Fibroblast of lung (primary cell): Measurements from ENCODE around the gene MUTYH. TPM values are rescaled to one million over a fixed set of nuclear protein-coding genes. Genes with fewer than 3 reads are reported as not detected.
A peak's percentile ranks its signal among the peaks of the same experiment; 100 is the strongest.
"Not testable (repeated sequence)": the region's sequence is repeated elsewhere in the genome, so short reads cannot be mapped to it uniquely, and the experiment has no call there.

Experiments
- DNase-seq, 2 donors: peaks; one replicate each; pipeline versions ENCODE4 v3.0.0 to v3.0.0-alpha.2; 2010; ENCODE audit warnings: low read depth in 2 of 2
- H2AFZ ChIP-seq: 2 replicates; pipeline ENCODE4 v1.5.1; 2012; ENCODE audit warnings: low read length, control low read depth, inconsistent platforms
- H3K27ac ChIP-seq: 2 replicates; pipeline ENCODE4 v1.5.1; 2011; ENCODE audit warnings: low read length, control low read depth; ENCODE audit not compliant: insufficient read depth
- H3K27me3 ChIP-seq: 2 replicates; pipeline ENCODE4 v1.5.1; 2011; ENCODE audit warnings: mild to moderate bottlenecking, low read length; ENCODE audit not compliant: control insufficient read depth, insufficient read depth
- H3K36me3 ChIP-seq: 2 replicates; pipeline ENCODE4 v1.5.1; 2011; ENCODE audit warnings: low read length; ENCODE audit not compliant: control insufficient read depth, insufficient read depth
- H3K4me1 ChIP-seq: 2 replicates; pipeline ENCODE4 v1.5.1; 2011; ENCODE audit warnings: low read length; ENCODE audit not compliant: control insufficient read depth, insufficient read depth; ENCODE audit errors: extremely low read depth
- H3K4me2 ChIP-seq: 2 replicates; pipeline ENCODE4 v1.5.1; 2011; ENCODE audit warnings: low read length, control low read depth; ENCODE audit not compliant: insufficient read depth; ENCODE audit errors: extremely low read depth
- H3K4me3 ChIP-seq, 4 experiments: fragments of 200-600 bp in 1 of 4; sonication (generic) in 1 of 4; replicated peaks in 1 of 4; 2 replicates each; pipeline ENCODE4 v1.5.1; 2011 to 2016; ENCODE audit warnings: low read length in 4 of 4, low read depth in 3 of 4, mild to moderate bottlenecking in 3 of 4, control low read depth in 2 of 4, inconsistent platforms in 1 of 4, mixed read lengths in 1 of 4; ENCODE audit not compliant: insufficient read depth in 1 of 4; ENCODE audit errors: control extremely low read depth in 1 of 4
- H3K79me2 ChIP-seq: 2 replicates; pipeline ENCODE4 v1.5.1; 2012; ENCODE audit warnings: mild to moderate bottlenecking, low read length, inconsistent platforms; ENCODE audit not compliant: control insufficient read depth, insufficient read depth
- H3K9ac ChIP-seq: 2 replicates; pipeline ENCODE4 v1.5.1; 2011; ENCODE audit warnings: mild to moderate bottlenecking, low read length, control low read depth; ENCODE audit not compliant: insufficient read depth
- H3K9me3 ChIP-seq: 2 replicates; pipeline ENCODE4 v1.5.1; 2012; ENCODE audit warnings: low read depth, low read length; ENCODE audit not compliant: control insufficient read depth, insufficient read depth
- H4K20me1 ChIP-seq: 2 replicates; pipeline ENCODE4 v1.5.1; 2011; ENCODE audit warnings: low read length; ENCODE audit not compliant: control insufficient read depth, insufficient read depth; ENCODE audit errors: extremely low read depth
- CTCF ChIP-seq, 2 donors: IDR thresholded peaks in 1 of 2; conservative IDR thresholded peaks in 1 of 2; 1 replicate in 1 of 2; 2 replicates in 1 of 2; pipeline ENCODE4 v1.5.1; 2011 to 2012; ENCODE audit warnings: low read length in 2 of 2, control low read depth in 1 of 2, inconsistent platforms in 1 of 2, low read depth in 1 of 2, mild to moderate bottlenecking in 1 of 2
- EZH2 ChIP-seq: IDR thresholded peaks from 2 replicates; pipeline ENCODE4 v1.5.1; 2012; ENCODE audit warnings: low read length, control low read depth, mild to moderate bottlenecking; ENCODE audit errors: missing control alignments
- polyA plus RNA-seq, 2 donors: library from polyadenylated mRNA; depleted of rRNA in 1 of 2; stranded (reverse) in 1 of 2; unstranded in 1 of 2; fragments of >200 nt; gene quantifications; 2 replicates each; pipeline ENCODE4 v1.2.1, GENCODE V29; 2011 to 2012; ENCODE audit warnings: missing spikeins in 1 of 2
- total RNA-seq: library from RNA; depleted of rRNA; stranded (reverse); fragments of >200 nt; gene quantifications from 2 replicates; pipeline ENCODE4 v1.2.1, GENCODE V29; 2014

Gene MUTYH
- total and polyA plus RNA-seq, 2 donors (not counting 1 experiment from before 2014, with no cell fraction given): 3.8 to 15.7 TPM

DNA sequence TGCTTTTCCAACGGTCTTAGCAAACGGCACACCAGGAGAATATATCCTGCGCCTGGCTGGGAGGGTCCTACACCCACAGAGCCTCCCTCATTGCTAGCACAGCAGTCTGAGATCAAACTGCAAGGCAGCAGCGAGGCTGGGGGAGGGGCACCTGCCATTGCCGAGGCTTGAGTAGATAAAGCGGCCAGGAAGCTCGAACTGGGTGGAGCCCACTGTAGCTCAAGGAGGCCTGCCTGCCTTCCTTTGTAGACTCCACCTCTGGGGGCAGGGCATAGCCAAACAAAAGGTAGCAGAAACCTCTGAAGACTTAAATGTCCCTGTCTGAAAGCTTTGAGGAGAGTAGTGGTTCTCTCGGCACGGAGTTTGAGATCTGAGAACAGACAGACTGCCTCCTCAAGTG is 55.4 kb downstream of the MUTYH start:
- H3K9ac ChIP-seq, H3K27ac ChIP-seq, H3K36me3 ChIP-seq, H3K4me3 ChIP-seq, H3K4me1 ChIP-seq, H3K27me3 ChIP-seq, H3K9me3 ChIP-seq, DNase-seq, H4K20me1 ChIP-seq, H3K4me2 ChIP-seq, H2AFZ ChIP-seq, H3K79me2 ChIP-seq: not testable (repeated sequence)

DNA sequence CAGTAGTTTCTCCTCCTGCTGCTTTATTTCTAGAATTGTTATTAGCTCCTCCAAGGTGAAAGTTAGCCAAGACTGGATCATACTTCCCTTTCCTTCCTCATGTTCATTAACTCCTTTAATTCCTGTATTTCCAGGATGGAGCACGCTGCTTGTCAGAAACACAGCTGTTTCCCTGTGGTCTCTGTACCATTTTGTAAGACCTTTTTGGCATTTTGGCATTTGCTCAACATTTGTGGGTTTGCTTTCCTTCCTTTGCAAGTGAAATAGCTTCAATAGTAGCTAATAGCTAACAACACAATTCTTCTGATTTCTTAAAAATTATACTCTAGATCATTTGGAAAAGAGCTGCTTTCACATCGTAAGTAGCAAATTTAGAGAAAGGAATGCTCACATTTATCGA is 57.9 kb downstream of the MUTYH start:
- no peaks in the 10 kb centered on the region for H3K9me3 ChIP-seq
- no peak overlapping the region for H3K9ac ChIP-seq
- H2AFZ ChIP-seq: no peak overlapping the region
- no peaks in the 10 kb centered on the region for H4K20me1 ChIP-seq
- no peak overlapping the region for H3K27ac ChIP-seq
- DNase-seq: peak in 1 of 2 donors; percentile 67
- no peaks in the 10 kb centered on the region for H3K27me3 ChIP-seq
- no peaks in the 10 kb centered on the region for H3K79me2 ChIP-seq
- H3K4me3 ChIP-seq: no peak overlapping the region
- no peaks in the 10 kb centered on the region for H3K4me1 ChIP-seq
- TF ChIP-seq CTCF (conservative IDR thresholded peaks at IDR 0.05 in 1 of 2, IDR thresholded peaks at IDR 0.05 in 1 of 2; ENCODE audit: low read depth in 1 of 2, low read length in 2 of 2) (no peak), EZH2 (no peak)
- H3K36me3 ChIP-seq: no peaks in the 10 kb centered on the region
- H3K4me2 ChIP-seq: no peak overlapping the region

Other genes starting within 250 kb of the MUTYH start
- 0.77 and 0.99 TPM in 2 replicates for gene ZSWIM5, start 133.8 kb downstream of the MUTYH start, total RNA-seq
- 0.73 and 0.78 TPM in 2 replicates for gene ZSWIM5, start 133.8 kb downstream of the MUTYH start, polyA plus RNA-seq
- 0.17 and 0.26 TPM in 2 replicates for gene HPDL, start 13.5 kb downstream of the MUTYH start, total RNA-seq
- gene HPDL, start 13.5 kb downstream of the MUTYH start, polyA plus RNA-seq: 0.17 and 0.30 TPM in 2 replicates
- 10.0 and 12.1 TPM in 2 replicates for gene TOE1, start 270 bp downstream of the MUTYH start, total RNA-seq
- gene TOE1, start 270 bp downstream of the MUTYH start, polyA plus RNA-seq: 9.0 and 21.8 TPM in 2 replicates
- 2.6 and 4.3 TPM in 2 replicates for gene TESK2, start 150.7 kb upstream of the MUTYH start, total RNA-seq
- gene TESK2, start 150.7 kb upstream of the MUTYH start, polyA plus RNA-seq: 1.2 and 1.7 TPM in 2 replicates
- gene CCDC163, start 159.6 kb upstream of the MUTYH start, total RNA-seq: 1.0 and 1.2 TPM in 2 replicates
- gene CCDC163, start 159.6 kb upstream of the MUTYH start, polyA plus RNA-seq: 0.85 and 1.6 TPM in 2 replicates
- gene MMACHC, start 159.9 kb upstream of the MUTYH start, total RNA-seq: 2.3 and 2.6 TPM in 2 replicates
- gene MMACHC, start 159.9 kb upstream of the MUTYH start, polyA plus RNA-seq: 4.2 and 5.9 TPM in 2 replicates
- 336 and 420 TPM in 2 replicates for gene PRDX1, start 181.4 kb upstream of the MUTYH start, total RNA-seq
- 721 and 789 TPM in 2 replicates for gene PRDX1, start 181.4 kb upstream of the MUTYH start, polyA plus RNA-seq
- gene AKR1A1, start 210.4 kb upstream of the MUTYH start, total RNA-seq: 110 and 123 TPM in 2 replicates
- 110 and 120 TPM in 2 replicates for gene AKR1A1, start 210.4 kb upstream of the MUTYH start, polyA plus RNA-seq
- gene NASP, start 243.6 kb upstream of the MUTYH start, total RNA-seq: 30.9 and 37.2 TPM in 2 replicates
- gene NASP, start 243.6 kb upstream of the MUTYH start, polyA plus RNA-seq: 54.1 and 86.1 TPM in 2 replicates